ENCODE results near the gene NOSIP.
A peak's percentile ranks its signal among the peaks of the same experiment; 100 is the strongest.

The NOSIP gene

DNA sequence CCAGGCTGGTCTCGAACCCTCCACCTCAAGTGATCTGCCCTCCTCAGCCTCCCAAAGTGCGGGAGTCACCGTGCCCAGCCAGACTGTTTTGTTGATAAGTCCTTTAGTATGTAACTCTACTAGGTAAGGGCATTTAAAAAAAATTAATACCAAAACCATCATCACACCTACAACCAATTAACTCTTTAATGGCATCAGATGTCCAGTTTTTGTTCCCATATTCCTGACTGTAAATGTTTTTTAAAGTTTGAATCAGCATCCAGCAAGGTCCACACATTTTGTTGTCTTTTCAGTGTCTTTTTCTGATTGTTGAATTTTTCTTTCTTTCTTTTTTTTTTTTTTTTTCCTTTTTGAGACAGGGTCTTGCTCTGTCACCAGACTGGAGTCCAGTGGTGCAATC, 62.3 kb downstream of the NOSIP start:
- intact Hi-C loops (cut with DNase I): no loop called here
- DNase-seq: no peak

DNA sequence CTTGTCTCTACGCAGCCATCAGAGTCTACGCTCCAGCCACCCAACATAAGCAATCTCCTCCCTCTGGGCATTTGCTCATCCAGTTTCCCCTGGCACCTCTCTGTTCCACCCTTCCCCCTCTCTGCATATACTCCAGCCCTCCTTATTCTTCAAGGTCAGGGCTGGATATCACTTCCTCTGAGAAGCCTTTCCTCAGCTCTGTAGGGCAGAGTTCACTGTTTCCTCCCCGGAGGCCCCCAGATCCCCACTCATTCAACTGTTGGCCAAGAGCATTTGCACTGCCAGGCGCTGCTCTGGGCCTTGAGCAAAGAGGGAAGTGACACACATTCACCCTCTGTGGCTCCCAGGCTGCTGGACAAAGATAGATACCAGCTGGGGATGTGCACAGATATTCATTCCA, 64.6 kb downstream of the NOSIP start:
- DNase-seq: peak in 1 of 10 donors; percentile 88
- intact Hi-C loops (cut with DNase I): no loop called here

GRCh38 chr19:49514151-49514550, 66.2 kb downstream of the NOSIP start:
- intact Hi-C loops (cut with DNase I): no loop called here
- no peak for DNase-seq

- intact Hi-C loops (cut with DNase I): no loop called here
- DNase-seq: no peak
These were observed 66.6 kb downstream of the NOSIP start for GRCh38 chr19:49513746-49514118.

DNA sequence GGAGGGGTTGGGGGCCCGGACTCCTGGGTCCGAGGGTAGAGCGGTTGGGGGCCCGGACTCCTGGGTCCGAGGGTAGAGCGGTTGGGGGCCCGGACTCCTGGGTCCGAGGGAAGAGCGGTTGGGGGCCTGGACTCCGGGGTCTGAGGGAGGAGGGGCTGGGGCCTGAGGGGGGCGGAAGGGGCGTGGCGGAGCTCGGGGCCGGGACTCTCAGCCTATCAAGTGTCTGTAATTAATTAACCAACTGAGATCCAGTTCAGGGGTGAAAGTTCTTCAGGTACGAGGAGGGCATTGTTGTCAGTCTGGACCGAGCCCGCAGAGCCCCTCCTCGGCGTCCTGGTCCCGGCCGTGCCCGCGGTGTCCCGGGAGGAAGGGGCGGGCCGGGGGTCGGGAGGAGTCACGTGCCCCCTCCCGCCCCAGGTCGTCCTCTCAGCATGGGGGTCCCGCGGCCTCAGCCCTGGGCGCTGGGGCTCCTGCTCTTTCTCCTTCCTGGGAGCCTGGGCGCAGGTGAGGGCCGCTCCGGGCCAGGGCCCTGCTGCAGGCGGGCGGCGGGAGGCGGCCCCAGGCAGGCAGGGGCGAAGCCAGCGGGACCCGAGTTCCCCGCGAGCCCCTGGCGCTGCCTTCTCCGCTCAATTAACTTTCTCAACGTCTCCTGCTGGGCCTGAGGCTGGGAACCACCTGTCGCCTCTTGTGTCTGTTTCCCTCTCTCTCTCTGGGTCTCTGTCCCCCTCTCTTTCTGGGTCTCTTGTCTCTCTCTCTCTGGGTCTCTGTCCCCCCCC, 67.2 kb downstream of the NOSIP start:
- no peak for DNase-seq
- intact Hi-C loops (cut with DNase I): no loop called here

DNA sequence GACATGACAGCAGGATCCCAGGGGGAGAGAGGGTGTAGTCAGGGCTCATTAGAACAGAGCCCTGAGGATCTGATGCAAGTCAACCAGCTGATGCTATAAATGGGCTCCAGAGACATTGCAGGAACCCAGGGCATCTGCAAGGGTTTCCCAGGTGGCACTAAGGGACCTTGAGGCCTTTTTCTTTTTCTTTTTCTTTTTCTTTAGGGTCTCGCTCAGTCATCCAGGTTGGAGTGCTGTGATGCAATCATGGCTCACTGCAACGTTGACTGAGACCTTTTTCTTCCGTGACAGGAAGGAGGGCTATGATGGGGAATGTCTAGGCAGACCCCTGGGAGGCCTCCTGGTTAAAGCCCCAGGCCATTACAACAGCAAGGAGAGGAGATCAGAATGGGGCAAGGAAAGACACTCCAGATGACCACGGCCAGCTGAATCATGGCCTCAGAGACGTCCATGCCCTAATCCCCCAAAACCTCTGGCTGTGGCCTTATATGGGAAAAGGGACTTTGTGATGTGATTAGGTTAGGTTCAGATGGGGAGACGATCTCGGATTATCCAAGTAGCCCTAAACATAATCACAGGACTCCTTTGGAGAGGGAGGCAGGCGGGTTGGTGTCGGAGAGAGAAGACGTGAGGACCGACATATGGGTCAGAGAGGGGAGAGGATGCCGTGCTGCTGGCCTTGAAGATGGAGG, 72.4 kb downstream of the NOSIP start:
- DNase-seq: no peak
- intact Hi-C loops (cut with DNase I): no loop called here

- intact Hi-C loops (cut with DNase I): no loop called here
- DNase-seq: peak in 3 of 10 donors; percentile 29 to 84 (median 39)
These were observed 73.7 kb downstream of the NOSIP start for GRCh38 chr19:49506575-49507105.
